Cardiac fibroblast (primary cell): ENCODE results near the gene PPP1R12A.

ENCODE experiments used
- DNase-seq, 2 donors: peaks; one replicate each; pipeline versions ENCODE4 v3.0.0 to v3.0.0-alpha.2; 2010; ENCODE audit warnings: low read depth in 2 of 2
- H3K4me3 ChIP-seq, 2 donors: replicated peaks in 1 of 2; 1 replicate in 1 of 2; 2 replicates in 1 of 2; pipeline ENCODE4 v1.5.1; 2011; ENCODE audit warnings: low read depth in 2 of 2, low read length in 2 of 2, mild to moderate bottlenecking in 2 of 2, moderate library complexity in 1 of 2
- CTCF ChIP-seq: IDR thresholded peaks from one replicate; pipeline ENCODE4 v1.5.1; 2011; ENCODE audit warnings: low read depth, mild to moderate bottlenecking, low read length, inconsistent platforms

PPP1R12A gene

GRCh38 chr12:79838359-79838758 lies 96.5 kb downstream of the PPP1R12A start:
- DNase-seq, result no peak
- TF ChIP-seq CTCF, result no peak
- no peak overlapping the region for H3K4me3 ChIP-seq

- H3K4me3 ChIP-seq, result no peak overlapping the region
- no peak for DNase-seq
- no peak for TF ChIP-seq CTCF
These were observed 97.3 kb downstream of the PPP1R12A start for GRCh38 chr12:79837575-79837974.

DNA sequence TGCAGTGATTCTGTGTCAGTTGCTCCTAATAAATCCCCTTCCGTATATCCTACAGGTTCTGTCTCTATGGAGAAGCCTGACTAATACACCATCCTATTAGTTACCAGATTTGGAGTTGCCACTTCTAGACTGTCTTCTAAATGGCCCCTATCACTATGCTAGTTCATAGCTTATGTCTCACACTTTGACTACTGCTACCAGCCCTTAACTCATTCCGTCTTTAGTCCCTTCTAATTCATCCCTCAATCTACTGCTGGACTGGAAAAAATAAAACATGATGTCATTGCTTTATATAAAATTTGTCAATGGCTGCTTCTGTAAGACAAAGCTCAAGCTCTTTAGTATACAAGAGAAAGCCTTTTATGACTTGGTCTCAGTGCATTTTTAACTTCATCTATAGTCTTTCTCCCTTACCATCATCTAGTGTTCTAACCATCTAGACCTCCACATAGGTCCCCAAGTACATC lies 99.5 kb downstream of the PPP1R12A start:
- H3K4me3 ChIP-seq, result no peak overlapping the region
- no peak for TF ChIP-seq CTCF
- no peak for DNase-seq

DNA sequence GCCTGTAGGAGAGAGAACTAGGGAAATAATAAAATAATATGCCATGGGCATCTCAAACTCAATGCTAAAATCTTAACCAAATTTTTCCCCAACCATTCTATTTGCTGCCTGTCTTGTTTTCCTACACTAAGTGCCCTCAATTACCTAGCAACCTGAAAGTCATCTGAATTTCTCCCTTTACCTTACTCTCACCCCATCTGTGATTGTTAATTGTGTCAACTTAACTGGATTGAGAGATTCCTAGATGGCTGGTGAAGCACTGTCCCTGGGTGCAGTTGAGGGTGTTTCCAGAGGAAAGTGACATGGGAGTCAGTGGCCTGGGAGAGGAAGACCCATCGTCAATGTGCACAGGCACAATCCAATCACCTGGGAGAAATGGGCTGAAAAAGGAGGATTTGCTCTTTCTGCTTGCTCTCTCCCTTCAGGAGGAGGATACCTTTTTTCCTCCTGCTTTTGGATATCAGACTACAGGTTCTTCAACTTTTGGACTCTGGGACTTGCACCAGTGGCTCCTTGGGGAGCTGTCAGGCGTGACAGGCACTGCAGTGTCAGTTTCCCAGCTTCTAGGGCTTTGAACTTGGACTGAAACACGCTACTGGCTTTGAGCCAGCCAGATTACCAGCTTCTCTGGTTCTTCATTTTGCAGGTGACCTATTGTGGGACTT lies 100.1 kb downstream of the PPP1R12A start:
- no peak for DNase-seq
- TF ChIP-seq CTCF, result no peak
- H3K4me3 ChIP-seq, result no peak overlapping the region

DNA sequence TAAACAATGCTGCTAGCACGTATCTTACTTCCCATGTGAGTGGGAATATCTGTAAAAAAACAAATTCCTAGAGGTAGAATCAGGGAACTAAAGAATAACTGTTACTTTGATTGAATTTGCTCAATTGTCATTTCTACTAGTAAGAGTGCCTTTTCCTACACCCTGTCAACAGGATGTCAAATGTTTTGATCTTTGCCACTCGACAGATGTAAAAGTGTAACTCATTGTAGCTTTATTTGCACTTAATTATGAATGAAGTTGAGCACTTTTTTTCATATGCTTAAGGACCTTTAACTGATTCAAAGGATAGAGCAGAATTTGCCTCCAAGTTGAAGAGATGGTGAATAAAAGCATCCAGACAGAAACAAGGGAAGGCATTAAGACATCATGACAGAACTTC lies 104.5 kb downstream of the PPP1R12A start:
- no peak for DNase-seq
- no peak for TF ChIP-seq CTCF
- no peak overlapping the region for H3K4me3 ChIP-seq

DNA sequence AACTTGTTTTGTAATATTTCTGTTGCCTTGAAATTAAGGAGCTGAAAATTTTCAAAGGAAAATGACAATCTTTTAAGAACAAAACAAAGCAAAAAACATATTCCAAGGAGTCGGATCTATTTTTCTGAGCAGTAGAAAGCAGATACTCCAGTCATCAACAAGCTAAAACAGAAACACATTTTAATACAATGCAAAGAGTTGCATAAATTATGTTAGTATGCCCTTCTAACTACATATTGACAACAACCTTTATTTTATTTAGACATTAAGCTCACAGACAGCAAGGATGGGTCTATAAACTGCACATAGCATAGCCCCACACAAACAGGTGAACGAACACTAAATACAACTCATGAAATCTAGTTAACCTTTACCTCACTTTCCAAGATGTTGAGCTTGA lies 106.0 kb downstream of the PPP1R12A start:
- H3K4me3 ChIP-seq, result no peak overlapping the region
- no peak for TF ChIP-seq CTCF
- no peak for DNase-seq

GRCh38 chr12:79827484-79827883 lies 107.4 kb downstream of the PPP1R12A start:
- no peak for DNase-seq
- TF ChIP-seq CTCF, result no peak
- H3K4me3 ChIP-seq, result no peak overlapping the region
